Activated CD8-positive, alpha-beta memory T cell treated with anti-CD3 and anti-CD28 coated beads for 36 hours (primary cell): Measurements from ENCODE around the gene ACSM2A. TPM values are rescaled to one million over a fixed set of nuclear protein-coding genes. Genes with fewer than 3 reads are reported as not detected.
"Not testable (repeated sequence)": the region's sequence is repeated elsewhere in the genome, so short reads cannot be mapped to it uniquely, and the experiment has no call there.

Experiments used
- CTCF ChIA-PET: fragments of 350-600 bp; sonication (Branson Sonifier 250); formaldehyde crosslinking; loops from one replicate; lab custom pipeline; 2021; ENCODE audit warnings: antibody characterized with exemption; lab: Charles Lee
- POLR2A ChIA-PET: fragments of 350-600 bp; sonication (Branson Sonifier 250); formaldehyde crosslinking; loops from one replicate; lab custom pipeline; 2021; ENCODE audit warnings: antibody characterized with exemption; lab: Charles Lee
- total RNA-seq, 2 experiments: library from RNA; stranded (reverse); gene quantifications; one replicate each; pipeline ENCODE4 v1.2.3, GENCODE V29; 2021

ACSM2A gene, protein sequence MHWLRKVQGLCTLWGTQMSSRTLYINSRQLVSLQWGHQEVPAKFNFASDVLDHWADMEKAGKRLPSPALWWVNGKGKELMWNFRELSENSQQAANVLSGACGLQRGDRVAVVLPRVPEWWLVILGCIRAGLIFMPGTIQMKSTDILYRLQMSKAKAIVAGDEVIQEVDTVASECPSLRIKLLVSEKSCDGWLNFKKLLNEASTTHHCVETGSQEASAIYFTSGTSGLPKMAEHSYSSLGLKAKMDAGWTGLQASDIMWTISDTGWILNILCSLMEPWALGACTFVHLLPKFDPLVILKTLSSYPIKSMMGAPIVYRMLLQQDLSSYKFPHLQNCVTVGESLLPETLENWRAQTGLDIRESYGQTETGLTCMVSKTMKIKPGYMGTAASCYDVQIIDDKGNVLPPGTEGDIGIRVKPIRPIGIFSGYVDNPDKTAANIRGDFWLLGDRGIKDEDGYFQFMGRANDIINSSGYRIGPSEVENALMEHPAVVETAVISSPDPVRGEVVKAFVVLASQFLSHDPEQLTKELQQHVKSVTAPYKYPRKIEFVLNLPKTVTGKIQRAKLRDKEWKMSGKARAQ
- not detected for total RNA-seq

DNA sequence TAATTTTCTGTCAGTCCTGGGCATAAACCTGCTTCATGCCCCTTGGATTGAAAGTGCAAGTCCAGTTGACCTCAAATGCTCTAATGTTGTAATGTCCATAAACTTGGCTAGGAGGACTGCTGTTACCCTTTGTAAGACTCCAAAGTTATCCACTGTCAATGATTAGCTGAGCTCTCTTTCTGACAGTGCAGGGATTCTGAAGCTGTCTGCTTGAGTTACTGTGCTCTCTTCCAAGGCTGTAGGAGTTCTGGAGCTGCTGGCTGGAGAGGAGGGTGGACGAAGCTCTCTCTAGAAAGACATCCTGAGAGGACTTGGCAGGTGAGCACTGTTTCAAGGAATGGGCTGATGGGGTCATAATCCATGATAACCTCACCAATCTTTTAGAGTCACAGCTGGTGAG lies at the start of gene ACSM2A:
Gene ACSM2A, plus strand, starts transcription at position 158 of the 400 bp plus-strand sequence. CDS start 8,594 bp downstream, outside the sequence.
- POLR2A ChIA-PET, CTCF ChIA-PET: not testable (repeated sequence)

DNA sequence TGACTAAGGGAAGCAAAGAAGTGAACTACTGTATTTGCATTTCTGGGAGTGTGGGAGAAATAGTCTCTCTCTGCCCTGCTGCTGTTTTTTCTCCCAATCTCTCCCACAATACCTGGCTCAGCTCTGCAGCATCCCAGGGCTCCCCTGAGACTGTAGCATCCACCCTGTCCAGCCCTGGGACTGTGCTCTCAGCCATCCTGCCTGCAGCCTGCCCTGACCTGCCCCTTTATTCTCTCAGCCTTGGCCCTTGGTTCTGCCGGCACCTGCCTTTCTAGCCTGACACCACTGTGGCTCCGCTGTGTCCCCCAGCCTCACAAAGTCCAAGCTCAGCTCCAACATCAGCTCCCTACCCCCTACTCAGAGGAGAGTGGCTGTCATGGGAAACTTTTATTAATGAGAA lies 48.7 kb upstream of the ACSM2A start:
- POLR2A ChIA-PET: no interaction called here
- CTCF ChIA-PET: no interaction called here

DNA sequence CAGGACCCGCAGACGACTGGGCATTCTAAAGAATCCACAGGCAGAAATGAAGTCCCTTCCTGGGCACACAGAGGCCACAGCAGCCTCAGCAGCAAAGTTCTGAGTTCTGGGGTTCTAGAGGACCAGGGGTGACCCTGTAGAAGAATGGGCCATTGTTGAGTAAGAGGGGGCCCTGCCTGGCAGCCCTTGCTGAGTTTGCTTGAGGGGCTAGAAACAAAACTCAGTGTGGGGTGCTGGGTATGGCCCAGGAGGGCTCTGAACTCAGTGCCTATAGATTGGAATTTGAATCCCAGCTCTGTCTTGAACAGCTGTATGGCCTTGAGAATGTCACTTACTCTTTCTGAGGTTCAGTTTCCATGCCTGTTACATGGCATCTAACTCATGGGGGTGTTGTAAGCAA lies 46.7 kb upstream of the ACSM2A start, which contains the start of gene PDILT:
Gene PDILT, minus strand, starts transcription at position 101 of the 400 bp plus-strand sequence. CDS start 5,437 bp downstream, outside the sequence.
- ChIA-PET POLR2A (no interaction called here), CTCF (no interaction called here)

DNA sequence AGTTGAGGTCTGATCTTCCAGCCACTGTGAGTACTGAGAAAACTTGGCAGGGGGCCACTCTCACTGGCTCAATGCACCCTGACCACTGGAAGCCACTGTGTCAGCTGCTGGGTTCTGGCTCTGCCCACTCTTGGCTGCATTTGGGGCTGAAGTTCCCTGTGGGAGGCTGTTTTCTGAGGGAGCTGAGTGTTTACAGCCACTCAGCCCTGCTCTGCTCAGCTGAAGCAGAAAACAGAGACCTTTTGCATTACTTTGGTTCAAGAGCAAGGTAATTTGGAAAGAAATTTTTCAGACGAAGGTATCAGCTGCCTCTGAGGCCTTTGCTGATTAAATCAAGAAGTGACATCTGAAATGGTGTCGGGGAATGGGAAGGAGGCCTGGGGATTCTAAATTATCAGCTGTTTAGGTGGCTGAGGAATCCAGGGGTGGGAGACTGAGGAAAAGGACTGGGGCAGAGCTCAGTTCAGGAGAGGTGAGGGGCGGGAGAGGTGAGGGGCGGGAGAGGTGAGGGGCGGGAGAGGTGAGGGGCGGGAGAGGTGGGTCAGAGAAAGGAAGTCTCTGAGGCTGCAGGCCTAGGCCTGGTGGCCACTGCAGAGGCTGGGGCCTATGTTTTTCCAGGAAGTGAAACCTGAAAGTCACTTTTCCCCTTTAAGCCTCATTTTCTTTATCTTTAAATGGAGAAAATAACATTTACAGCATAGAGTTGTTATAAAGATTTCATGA lies 41.8 kb upstream of the ACSM2A start, which contains the start of gene ACSM5:
Gene ACSM5, plus strand, starts transcription at position 137 of the 723 bp plus-strand sequence. CDS start 1,951 bp downstream, outside the sequence.
- POLR2A ChIA-PET: no interaction called here
- CTCF ChIA-PET: no interaction called here

DNA sequence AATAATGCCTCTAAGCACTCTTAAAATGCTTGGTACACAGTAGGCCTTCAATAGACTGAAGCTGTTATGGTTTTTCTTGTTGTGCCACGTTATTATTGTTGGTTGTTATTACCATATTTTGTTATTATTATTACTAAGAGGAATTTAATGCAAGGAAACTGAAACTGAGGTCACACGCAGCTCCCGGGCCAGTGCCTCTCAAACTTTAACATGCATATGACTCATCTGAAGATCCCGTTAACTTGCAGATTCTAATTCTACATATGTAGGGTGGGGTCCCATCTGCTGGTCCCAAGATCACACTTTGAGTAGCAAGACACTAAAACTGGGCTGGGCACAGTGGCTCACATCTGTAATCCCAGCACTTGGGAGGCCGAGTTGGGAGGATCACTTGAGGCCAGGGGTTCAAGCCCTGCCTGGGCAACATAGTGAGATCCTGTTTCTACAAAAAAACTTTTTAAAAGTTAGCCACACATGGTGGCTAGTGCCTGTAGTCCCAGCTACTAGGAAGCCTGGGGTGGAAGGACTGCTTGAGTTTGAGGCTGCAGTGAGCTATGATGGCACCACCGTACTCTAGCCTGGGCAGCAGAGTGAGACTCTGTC lies 41.1 kb upstream of the ACSM2A start:
- ChIA-PET POLR2A (no interaction called here), CTCF (no interaction called here)

DNA sequence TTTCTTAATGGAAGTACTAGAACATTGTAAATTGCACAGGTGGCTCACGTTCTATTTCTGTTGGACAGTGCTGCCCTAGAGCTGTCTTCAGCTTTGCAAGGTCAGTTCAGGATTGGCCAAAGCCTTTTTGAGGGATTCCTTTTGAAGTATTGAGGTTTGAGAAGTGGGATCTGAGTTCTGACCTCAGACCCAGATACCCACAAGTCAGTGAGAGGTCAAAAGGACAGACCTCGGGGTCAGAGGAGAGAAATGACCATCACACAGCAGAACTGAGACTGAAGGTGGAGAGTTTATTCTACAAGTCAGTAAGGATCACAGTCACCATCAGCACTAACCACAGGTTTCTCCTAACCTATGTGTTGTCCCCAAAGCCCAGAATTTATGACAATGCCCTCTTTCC lies 40.3 kb upstream of the ACSM2A start:
- ChIA-PET CTCF (no interaction called here), POLR2A (no interaction called here)

DNA sequence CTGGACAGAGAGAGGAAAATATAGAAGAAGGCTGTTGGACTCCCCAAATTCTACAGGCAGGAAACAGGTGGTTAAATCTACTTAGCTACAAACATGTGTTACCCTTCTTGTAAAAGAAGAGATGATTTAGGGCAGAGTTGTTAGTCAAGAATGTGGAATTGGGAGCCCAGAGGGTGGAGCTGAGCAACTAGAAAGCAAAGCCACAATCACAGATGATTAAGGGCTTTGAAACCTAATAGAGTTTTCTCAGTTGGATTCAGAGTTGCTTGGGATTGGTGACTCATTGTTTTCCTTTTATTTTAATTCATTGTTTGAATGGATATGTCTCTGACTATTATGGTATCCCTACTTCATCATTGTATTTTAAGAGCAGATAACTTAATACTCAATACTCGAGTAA lies 35.8 kb upstream of the ACSM2A start:
- ChIA-PET CTCF (no interaction called here), POLR2A (no interaction called here)

DNA sequence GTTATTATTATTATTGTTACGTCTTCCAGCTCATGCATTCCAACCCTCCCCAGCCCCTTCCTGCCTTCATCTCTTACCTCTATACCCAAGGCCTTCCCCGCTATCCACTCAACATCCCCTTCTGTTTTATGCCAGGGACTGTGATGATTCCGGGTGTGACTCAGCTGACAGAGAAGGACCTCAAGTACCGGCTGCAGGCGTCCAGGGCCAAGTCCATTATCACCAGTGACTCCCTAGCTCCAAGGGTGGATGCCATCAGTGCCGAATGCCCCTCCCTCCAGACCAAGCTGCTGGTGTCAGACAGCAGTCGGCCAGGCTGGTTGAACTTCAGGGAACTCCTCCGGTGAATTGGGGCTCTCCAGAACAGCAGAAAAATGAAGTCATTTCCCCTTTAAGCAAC lies 32.2 kb upstream of the ACSM2A start:
- CTCF ChIA-PET, POLR2A ChIA-PET: not testable (repeated sequence)

DNA sequence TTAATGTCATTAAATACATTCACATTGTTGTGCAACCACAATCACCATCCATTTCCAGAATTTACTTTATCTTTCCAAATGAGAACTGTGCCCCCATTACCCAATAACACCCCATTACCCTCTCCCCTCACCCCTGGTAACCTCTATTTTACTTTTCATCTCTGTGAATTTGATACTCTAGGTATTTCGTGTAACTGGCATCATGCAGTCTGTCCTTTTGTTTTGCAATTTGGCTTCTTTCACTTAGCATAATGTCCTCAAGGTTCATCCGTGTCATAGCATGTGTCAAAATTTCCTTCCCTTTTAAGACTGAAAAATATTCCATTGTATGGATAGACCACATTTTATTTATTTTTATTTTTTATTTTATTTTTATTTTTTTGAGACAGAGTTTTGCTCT lies 29.6 kb upstream of the ACSM2A start:
- CTCF ChIA-PET, POLR2A ChIA-PET: not testable (repeated sequence)

DNA sequence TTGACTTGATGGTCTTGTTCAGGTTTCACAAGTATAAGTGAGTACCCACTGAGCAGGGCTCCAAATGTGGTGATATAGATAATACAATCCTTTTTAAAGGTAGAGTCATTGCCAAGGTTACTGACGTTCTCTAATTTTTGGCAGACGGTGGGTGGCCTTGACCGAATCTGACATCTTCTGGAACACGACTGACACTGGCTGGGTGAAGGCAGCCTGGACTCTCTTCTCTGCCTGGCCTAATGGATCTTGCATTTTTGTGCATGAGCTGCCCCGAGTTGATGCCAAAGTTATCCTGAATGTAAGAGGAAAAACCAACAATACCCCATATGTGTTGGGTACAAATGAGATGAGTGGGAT lies 27.6 kb upstream of the ACSM2A start:
- POLR2A ChIA-PET, CTCF ChIA-PET: not testable (repeated sequence)

DNA sequence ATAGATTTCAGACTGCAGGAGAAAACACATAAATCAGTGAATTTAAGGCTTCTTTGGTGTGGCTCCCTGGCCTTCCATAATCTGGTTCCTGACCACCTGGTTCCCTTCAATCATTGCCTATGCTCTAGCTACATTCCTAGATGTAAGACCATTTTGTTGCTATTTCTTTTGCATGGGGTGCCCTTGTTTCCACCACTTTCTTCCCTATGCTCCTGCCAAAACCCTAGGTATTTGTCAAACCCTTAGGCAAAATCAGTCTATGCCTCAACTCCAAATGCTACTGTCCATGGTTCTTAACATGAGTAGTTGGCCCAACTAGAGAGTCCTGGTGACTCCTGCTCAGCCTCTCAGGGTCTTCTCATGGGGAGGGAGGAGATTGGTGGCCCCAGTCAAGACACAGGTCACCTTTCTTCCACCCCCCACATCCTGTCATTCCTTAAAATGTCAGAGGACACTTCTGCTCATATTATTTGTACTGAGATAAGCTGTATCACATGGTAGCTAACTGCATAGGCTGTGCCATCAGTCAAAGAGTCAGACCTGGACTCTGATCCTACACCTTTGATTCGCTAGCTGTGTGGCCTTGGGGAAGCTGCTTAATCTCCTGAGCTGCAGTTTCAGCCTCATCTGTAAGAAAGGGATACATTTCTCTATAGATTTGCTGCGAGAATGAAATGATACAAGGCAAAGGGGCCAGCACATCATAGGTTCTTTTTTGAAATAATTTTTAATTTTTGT lies 27.0 kb upstream of the ACSM2A start:
- CTCF ChIA-PET: no interaction called here
- POLR2A ChIA-PET: no interaction called here

DNA sequence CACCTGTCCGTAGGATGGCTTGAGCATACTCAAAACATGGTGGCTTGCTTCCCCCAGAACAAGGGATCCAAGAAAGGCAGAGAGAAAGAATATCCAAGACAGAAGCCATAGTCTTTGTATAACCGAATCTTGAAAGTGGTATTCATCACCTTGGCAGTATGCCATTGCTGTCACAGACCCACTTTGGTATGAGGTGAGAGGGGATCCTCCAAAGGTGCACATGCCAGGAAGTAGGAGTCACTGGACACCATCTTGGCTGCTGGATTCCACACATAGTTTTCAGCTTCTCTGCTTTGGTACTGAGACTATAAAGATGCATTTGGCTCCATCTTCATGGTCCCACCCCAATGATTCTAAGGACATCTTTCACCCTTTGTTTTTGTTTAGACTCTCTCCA lies 23.9 kb upstream of the ACSM2A start:
- CTCF ChIA-PET, POLR2A ChIA-PET: not testable (repeated sequence)

DNA sequence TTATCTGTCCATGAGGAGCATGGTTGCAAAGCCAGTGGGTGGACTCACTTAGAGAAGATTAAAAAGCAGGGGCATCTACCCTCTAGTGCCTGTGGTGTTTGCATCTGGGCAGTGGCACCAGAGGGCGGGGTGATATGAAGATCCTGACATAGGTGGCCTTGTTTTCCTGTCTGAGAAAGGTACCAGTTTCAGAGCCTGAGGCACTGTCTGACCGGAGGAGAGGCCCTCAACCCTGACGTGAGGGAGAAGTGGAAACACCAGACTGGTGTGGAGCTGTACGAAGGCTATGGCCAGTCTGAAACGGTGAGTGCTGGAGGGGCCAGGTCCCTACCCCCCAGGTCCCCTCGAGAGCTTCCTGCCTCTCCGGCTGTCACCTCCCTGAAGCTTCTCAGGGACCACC lies 21.8 kb upstream of the ACSM2A start:
- POLR2A ChIA-PET, CTCF ChIA-PET: not testable (repeated sequence)

DNA sequence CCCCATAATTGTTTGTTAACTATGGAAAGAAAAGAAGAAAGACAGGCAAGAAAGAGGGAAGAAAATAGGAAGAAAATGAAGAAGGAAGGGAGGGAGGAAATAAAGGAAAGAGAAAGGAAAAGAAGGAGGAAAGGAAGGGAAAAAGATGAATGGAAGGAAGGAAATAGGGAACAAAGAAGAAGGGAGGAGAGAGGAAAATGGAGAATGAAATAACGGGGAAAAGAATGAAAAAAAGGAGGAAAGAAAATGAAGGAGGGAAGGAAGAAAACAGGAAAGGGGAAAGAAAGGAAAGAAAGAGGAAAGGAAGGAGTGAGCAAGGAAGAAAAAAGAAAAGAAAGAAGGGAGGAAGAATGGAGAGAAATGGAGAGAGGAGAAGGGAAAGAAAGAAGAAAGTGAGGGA lies 20.8 kb upstream of the ACSM2A start:
- POLR2A ChIA-PET, CTCF ChIA-PET: not testable (repeated sequence)

DNA sequence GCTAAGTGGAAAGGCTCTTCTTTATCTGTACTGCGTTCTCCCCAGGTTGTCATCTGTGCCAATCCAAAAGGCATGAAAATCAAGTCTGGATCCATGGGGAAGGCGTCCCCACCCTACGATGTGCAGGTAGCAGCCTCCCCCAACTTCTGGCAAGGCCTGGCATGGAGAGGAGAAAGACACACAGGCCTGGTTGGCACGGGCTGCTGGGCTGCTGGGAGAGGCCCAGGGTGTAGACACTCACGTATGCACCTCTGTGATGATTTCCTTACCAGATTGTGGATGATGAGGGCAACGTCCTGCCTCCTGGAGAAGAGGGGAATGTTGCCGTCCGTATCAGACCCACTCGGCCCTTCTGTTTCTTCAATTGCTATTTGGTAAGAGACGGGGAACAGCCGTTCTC lies 20.4 kb upstream of the ACSM2A start:
- POLR2A ChIA-PET: no interaction called here
- CTCF ChIA-PET: no interaction called here

DNA sequence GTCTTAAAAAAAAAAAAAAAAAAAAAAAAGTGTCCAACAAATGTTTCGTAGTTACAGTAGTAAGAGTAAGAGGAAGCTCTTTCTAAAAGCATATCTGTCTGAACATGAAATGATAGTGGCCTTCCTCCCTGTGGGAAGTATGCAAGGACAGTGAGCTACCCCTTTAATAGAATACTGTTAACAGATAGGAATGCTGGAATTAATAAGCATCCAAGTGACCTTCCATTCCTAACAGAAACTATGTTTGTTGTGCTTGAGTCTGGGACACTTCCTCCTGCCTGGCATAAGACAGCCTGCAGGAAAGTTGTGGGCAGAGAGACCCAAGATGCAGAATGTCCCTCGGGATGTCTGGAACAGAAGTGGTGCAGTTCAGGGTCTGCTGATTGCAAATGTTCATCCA lies 12.4 kb upstream of the ACSM2A start:
- CTCF ChIA-PET, POLR2A ChIA-PET: not testable (repeated sequence)

DNA sequence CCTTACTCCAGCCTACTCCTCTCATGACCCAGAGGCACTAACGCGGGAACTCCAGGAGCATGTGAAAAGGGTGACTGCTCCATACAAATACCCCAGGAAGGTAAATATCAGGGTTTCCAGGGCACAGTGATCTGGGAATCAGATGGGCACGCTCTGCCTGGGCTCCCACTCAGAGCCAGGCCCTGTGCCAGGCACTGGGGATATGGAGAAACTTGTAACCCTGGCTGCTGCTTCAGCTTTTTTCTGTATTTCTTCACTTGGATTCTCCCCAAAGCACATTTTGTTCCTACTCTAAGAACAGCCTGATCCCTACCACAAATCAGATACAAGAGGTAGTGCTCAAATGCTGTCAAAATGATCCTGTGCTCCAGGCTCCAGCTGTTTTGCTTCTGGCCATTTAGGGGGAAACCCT lies 11.5 kb upstream of the ACSM2A start:
- CTCF ChIA-PET, POLR2A ChIA-PET: not testable (repeated sequence)

DNA sequence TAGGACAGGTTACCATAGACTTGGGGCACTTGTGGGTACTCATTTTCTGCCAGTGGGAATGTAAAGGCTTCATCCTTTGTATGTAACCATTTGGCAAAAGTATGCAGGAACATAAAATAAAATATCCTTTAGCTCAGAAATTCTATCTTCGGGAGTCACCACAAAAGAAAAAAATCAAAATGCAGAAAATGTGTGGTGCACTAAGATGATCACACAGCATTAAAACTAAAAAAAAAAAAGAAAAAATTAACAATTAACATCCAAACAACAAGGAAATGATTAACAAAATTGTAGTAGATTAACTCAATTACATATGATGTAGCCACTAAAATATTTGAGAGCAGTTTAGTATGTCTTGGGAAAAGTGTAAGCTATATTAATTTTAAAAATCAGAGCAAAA lies 10.6 kb upstream of the ACSM2A start:
- CTCF ChIA-PET, POLR2A ChIA-PET: not testable (repeated sequence)

DNA sequence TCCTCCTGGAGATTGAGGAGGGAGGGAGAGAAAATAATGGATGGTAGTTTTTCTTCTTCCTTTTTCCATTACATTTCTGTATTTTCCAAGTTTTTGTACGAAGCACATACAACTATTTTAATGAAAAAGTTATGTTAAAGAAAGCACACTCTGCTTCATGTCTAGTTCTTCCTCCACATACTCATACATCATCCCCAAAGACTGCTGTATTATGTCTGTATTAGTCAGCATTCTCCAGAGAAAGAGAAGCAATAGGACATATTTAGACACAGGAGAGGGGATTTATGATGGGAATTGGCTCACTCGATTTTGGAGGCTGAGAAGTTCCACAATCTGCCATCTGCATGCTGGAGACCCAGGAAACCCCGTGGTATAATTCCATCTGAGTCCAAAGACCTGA lies 10.1 kb upstream of the ACSM2A start:
- ChIA-PET CTCF (no interaction called here), POLR2A (no interaction called here)
